ENCODE measurements around the gene STPG3.

DNA sequence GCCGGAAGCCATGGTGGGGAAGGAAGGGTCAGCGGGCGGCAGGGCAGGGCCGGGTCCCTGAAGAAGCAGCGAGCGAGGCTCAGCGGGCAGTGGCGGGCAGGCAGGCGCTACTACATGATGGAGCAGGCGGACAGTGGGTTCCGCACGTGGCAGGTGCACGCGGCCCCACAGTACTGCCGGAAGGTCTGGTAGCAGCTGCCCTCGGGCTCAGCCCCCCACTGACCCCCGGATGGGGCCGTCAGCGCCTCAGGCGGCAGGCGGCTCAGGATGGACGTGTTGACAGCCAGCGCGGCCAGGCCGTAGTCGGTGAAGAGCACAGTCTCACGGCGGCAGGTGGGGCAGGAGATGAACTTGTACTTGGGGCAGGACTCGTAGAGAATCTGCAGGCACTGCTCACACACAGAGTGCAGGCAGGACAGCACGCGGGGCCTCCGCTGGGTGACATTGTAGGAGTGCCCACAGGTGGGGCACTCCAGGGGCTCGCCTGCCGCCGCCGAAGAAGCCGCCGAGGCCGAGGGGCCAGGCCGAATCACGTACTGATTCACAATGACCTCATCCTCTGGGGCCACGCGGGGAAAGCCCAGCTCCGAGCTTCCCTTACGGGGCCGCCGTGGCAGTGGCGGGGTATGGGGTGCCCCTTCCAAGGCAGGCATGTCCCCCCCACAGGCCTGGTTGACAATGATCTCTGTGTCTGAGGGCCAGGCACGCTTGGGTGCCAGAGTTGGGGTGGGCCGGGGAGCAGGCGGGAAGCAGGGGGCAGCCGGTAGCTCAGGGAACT, 30.6 kb upstream of the STPG3 start:
- TF ChIP-seq, protein P1, sequence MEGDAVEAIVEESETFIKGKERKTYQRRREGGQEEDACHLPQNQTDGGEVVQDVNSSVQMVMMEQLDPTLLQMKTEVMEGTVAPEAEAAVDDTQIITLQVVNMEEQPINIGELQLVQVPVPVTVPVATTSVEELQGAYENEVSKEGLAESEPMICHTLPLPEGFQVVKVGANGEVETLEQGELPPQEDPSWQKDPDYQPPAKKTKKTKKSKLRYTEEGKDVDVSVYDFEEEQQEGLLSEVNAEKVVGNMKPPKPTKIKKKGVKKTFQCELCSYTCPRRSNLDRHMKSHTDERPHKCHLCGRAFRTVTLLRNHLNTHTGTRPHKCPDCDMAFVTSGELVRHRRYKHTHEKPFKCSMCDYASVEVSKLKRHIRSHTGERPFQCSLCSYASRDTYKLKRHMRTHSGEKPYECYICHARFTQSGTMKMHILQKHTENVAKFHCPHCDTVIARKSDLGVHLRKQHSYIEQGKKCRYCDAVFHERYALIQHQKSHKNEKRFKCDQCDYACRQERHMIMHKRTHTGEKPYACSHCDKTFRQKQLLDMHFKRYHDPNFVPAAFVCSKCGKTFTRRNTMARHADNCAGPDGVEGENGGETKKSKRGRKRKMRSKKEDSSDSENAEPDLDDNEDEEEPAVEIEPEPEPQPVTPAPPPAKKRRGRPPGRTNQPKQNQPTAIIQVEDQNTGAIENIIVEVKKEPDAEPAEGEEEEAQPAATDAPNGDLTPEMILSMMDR (IDR thresholded peaks at IDR 0.05), result no peak
- TF ChIP-seq POLR2A (IDR thresholded peaks at IDR 0.05), result no peak
